Epithelial cell of alveolus of lung (primary cell): ENCODE data around the gene JADE3. TPM values are rescaled to one million over a fixed set of nuclear protein-coding genes. Genes with fewer than 3 reads are reported as not detected.

Experiments
- total RNA-seq: library from RNA; depleted of rRNA; stranded (reverse); fragments of >200 nt; gene quantifications from 2 replicates; pipeline ENCODE4 v1.2.1, GENCODE V29; 2015

The JADE3 gene
- total RNA-seq = 2.6 and 3.3 TPM in 2 replicates

DNA sequence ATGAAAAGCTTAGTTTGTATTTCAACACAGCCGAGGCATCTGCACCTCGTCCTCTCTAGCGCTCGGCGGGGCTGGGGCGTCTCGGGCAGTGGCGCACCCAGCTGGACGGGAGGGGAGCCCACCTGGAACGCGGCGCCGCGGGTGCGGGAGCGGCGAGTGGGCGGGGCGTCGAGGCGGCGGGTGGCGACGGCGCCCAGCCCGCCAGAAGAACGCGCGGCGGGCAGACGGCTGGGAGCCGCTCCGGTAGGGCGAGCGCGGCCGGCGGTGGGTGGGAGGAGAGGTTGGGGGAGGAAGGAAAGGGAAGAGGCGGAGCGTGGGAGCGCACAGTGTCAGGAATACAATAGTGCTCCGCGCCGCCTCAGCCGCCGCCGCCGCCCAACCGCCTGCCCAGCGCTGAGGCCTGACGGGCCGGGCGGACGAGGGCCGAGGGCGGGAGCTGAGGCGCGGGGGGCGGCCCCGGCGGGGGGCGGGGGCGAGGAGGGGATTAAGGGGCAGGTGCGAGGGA is at the start of gene JADE3:
Gene JADE3 (plus strand): TSS at position 324 of the 505 bp plus-strand sequence. CDS start 72,474 bp downstream, outside the sequence.

DNA sequence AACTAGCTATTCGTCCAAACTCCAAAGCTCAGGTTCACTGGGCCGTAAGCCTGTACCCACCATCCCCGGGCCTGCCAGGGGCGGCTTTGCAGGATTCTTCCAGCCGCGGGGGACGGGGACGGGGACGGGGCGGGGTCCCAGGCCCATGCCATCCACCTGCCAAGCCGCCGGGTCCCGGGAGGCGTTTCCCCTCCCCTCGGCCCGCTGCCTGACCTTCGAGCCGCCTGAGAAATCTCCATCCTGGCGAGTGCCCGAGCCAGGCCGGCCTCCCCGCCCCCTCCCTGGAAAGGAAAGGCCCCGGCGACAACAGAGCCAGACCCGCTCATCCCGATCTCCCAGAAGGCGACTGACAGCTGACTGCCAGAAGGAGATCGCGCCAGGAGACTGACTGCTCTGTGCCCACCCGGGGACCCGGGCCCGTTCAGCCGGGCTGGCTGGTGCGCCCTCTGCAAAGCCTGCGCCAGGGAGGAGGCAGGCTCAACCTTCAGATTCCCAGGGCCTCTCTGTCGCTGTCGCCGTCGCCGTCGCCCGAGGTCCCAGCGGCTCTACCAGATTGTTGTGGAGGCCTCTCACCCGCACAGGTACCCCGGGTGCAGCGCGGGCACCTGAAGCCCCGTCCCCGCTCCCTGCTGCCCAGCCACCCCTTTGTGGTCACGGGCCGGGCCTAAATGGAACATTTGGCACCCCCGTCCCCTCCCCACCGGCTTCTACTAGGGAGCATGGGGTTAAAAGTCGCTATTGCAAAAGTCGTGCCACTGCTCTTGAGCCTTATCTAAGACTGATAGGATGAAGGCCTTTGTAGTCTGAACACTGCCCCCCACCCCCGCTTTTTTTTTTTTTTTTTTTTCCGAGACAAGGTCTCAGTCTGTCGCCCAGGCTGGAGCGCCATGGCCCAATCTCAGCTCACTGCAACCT is 166.2 kb downstream of the JADE3 start, which contains the start of gene RGN:
Gene RGN (plus strand): TSS at position 315 of the 915 bp plus-strand sequence. CDS start 2,702 bp downstream, outside the sequence.

Other genes starting within 250 kb of the JADE3 start
- 1.4 and 21.7 TPM in 2 replicates for gene SLC9A7, start 153.3 kb upstream of the JADE3 start, total RNA-seq
- gene RP2, start 75.4 kb upstream of the JADE3 start, total RNA-seq = 9.6 and 10.2 TPM in 2 replicates
- gene RGN, start 166.0 kb downstream of the JADE3 start, total RNA-seq = 2.0 and 2.1 TPM in 2 replicates
- 94.2 and 114 TPM in 2 replicates for gene NDUFB11, start 232.3 kb downstream of the JADE3 start, total RNA-seq
- gene RBM10, start 232.8 kb downstream of the JADE3 start, total RNA-seq = 43.3 and 49.0 TPM in 2 replicates